Right lobe of liver (tissue), 4 donors: ENCODE data around the gene IER3.

ENCODE experiments used
- POLR2A ChIP-seq: fragments of 450-650 bp; IDR thresholded peaks from one replicate; pipeline ENCODE4 v1.6.1; 2017; ENCODE audit warnings: antibody characterized with exemption, mild to moderate bottlenecking
- TF ChIP-seq, protein P1 (sequence below), 4 donors: fragments of 200-600 bp in 3 of 4; fragments of 450-650 bp in 1 of 4; IDR thresholded peaks; one replicate each; pipeline versions ENCODE4 v1.5.1 to v1.8.0; 2016 to 2022; ENCODE audit warnings: antibody characterized with exemption in 4 of 4, mild to moderate bottlenecking in 2 of 4
- donor health status: DM: no; HTN: no; CAD: no.
- donor health status: DM: no; HTN: no; CAD: no.
- donor health status: DM: no; HTN: yes; CAD: no.

DNA sequence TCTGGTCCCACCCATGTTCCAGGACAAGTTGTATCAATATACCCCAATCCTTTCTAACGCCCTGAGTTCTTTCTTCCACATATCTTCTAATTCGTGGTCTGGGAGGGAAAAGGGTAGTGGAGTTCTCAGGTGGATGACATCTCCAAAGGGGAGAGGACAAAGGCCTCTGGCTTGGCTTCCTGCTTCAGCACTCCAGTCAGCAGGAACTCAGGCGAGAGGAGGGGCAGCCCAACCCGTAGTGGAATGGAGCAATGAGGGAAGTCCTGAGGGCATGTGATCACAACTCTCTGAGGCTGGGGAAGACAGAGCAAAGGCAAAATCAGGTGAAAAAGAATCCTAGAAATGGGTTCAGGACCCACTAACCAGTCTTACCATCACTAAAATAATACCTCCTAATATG is 44.0 kb downstream of the IER3 start:
- TF ChIP-seq, protein P1, sequence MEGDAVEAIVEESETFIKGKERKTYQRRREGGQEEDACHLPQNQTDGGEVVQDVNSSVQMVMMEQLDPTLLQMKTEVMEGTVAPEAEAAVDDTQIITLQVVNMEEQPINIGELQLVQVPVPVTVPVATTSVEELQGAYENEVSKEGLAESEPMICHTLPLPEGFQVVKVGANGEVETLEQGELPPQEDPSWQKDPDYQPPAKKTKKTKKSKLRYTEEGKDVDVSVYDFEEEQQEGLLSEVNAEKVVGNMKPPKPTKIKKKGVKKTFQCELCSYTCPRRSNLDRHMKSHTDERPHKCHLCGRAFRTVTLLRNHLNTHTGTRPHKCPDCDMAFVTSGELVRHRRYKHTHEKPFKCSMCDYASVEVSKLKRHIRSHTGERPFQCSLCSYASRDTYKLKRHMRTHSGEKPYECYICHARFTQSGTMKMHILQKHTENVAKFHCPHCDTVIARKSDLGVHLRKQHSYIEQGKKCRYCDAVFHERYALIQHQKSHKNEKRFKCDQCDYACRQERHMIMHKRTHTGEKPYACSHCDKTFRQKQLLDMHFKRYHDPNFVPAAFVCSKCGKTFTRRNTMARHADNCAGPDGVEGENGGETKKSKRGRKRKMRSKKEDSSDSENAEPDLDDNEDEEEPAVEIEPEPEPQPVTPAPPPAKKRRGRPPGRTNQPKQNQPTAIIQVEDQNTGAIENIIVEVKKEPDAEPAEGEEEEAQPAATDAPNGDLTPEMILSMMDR (IDR thresholded peaks at IDR 0.05), result no peak
- TF ChIP-seq POLR2A, result no peak
